Activated CD4-positive, alpha-beta T cell treated with anti-CD3 and anti-CD28 coated beads, Interleukin-2, amount 10 ng/mL, durations not matched to agents 24 days and 14 days (primary cell): ENCODE measurements around the gene DPT. TPM values are rescaled to one million over a fixed set of nuclear protein-coding genes. Genes with fewer than 3 reads are reported as not detected.

Experiments used
- DNase-seq: peaks from one replicate; pipeline ENCODE4 v3.0.0; 2022
- H3K27ac Mint-ChIP-seq: one replicate; pipeline ENCODE4 v1.8.0; 2022; ENCODE audit warnings: mild to moderate bottlenecking, mixed read lengths
- H3K27me3 Mint-ChIP-seq: one replicate; pipeline ENCODE4 v1.8.0; 2022; ENCODE audit warnings: mixed read lengths
- H3K36me3 Mint-ChIP-seq: one replicate; pipeline ENCODE4 v1.8.0; 2022; ENCODE audit warnings: low read depth, mild to moderate bottlenecking, mixed read lengths
- H3K4me1 Mint-ChIP-seq: one replicate; pipeline ENCODE4 v1.8.0; 2021; ENCODE audit warnings: mixed read lengths
- H3K4me3 Mint-ChIP-seq: one replicate; pipeline ENCODE4 v1.8.0; 2022; ENCODE audit warnings: mild to moderate bottlenecking, moderate library complexity, mixed read lengths
- H3K9me3 Mint-ChIP-seq: one replicate; pipeline ENCODE4 v1.8.0; 2021; ENCODE audit warnings: mixed read lengths
- intact Hi-C: fragments of 100-400 bp; cut with micrococcal nuclease; formaldehyde crosslinking; loops from one replicate; pipeline ENCODE4 v1.15.1; 2023
- total RNA-seq: library from RNA; stranded (reverse); gene quantifications from 2 replicates; pipeline ENCODE4 v1.2.3, GENCODE V29; 2022

DPT gene
- total RNA-seq, 1 donor from 2014 or later = not detected

DNA sequence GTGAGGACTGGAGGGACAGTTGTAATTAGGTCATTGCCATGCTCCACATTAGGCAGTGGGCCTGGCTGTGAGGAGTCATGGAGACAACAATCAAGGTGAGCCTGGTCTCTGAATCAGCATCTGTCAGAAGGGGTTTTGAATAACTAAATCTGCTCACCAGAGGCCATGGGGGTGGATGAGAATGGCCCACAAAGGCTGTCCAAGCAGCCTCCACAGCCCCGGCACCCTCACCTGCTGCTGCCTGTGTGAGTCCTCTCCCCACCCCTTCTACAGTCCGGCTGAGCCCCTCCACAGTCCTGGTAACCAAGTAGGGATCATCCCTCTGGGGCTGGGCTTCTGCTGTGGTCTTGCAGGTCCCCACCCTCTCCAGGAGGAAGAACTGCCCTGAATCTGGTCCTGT is 2.3 kb downstream of the DPT start:
- no peak overlapping the region for H3K27ac Mint-ChIP-seq
- H3K4me3 Mint-ChIP-seq = no peak overlapping the region
- H3K4me1 Mint-ChIP-seq = no peaks in the 10 kb centered on the region
- H3K36me3 Mint-ChIP-seq = no peaks in the 10 kb centered on the region
- peaks cover 12% of the 10 kb centered on the region for H3K27me3 Mint-ChIP-seq
- DNase-seq = no peak
- intact Hi-C loops = no loop called here
- H3K9me3 Mint-ChIP-seq = no peaks in the 10 kb centered on the region

GRCh38 chr1:168726281-168726680 is 2.7 kb downstream of the DPT start:
- H3K9me3 Mint-ChIP-seq = no peaks in the 10 kb centered on the region
- intact Hi-C loops = no loop called here
- no peaks in the 10 kb centered on the region for H3K4me1 Mint-ChIP-seq
- H3K27ac Mint-ChIP-seq = no peak overlapping the region
- no peak overlapping the region for H3K4me3 Mint-ChIP-seq
- DNase-seq = no peak
- peaks cover 12% of the 10 kb centered on the region for H3K27me3 Mint-ChIP-seq
- H3K36me3 Mint-ChIP-seq = no peaks in the 10 kb centered on the region

- Mint-ChIP-seq H3K9me3 (no peaks in the 10 kb centered on the region), H3K36me3 (no peaks in the 10 kb centered on the region), H3K4me1 (no peaks in the 10 kb centered on the region), H3K27ac (no peak overlapping the region), H3K27me3 (peaks cover 13% of the 10 kb centered on the region), H3K4me3 (no peak overlapping the region)
- intact Hi-C loops = no loop called here
- no peak for DNase-seq
These were observed 3.2 kb downstream of the DPT start for GRCh38 chr1:168725831-168726230.

- H3K36me3 Mint-ChIP-seq = no peaks in the 10 kb centered on the region
- H3K27me3 Mint-ChIP-seq = peaks cover 15% of the 10 kb centered on the region
- no peaks in the 10 kb centered on the region for H3K4me1 Mint-ChIP-seq
- H3K9me3 Mint-ChIP-seq = no peaks in the 10 kb centered on the region
- DNase-seq = no peak
- no peak overlapping the region for H3K4me3 Mint-ChIP-seq
- intact Hi-C loops = no loop called here
- no peak overlapping the region for H3K27ac Mint-ChIP-seq
These were observed 3.9 kb downstream of the DPT start for GRCh38 chr1:168725060-168725459.

GRCh38 chr1:168723000-168723399 is 6.0 kb downstream of the DPT start:
- no peaks in the 10 kb centered on the region for H3K36me3 Mint-ChIP-seq
- DNase-seq = no peak
- peaks cover 5% of the 10 kb centered on the region for H3K4me1 Mint-ChIP-seq
- H3K9me3 Mint-ChIP-seq = no peaks in the 10 kb centered on the region
- H3K4me3 Mint-ChIP-seq = no peak overlapping the region
- intact Hi-C loops = no loop called here
- no peak overlapping the region for H3K27ac Mint-ChIP-seq
- H3K27me3 Mint-ChIP-seq = peaks cover 12% of the 10 kb centered on the region

- peaks cover 5% of the 10 kb centered on the region for H3K4me1 Mint-ChIP-seq
- no peak overlapping the region for H3K27ac Mint-ChIP-seq
- no peaks in the 10 kb centered on the region for H3K36me3 Mint-ChIP-seq
- H3K4me3 Mint-ChIP-seq = no peak overlapping the region
- no peaks in the 10 kb centered on the region for H3K9me3 Mint-ChIP-seq
- intact Hi-C loops = no loop called here
- DNase-seq = no peak
- peaks cover 14% of the 10 kb centered on the region for H3K27me3 Mint-ChIP-seq
These were observed 8.2 kb downstream of the DPT start for GRCh38 chr1:168720839-168721238.

- intact Hi-C loops = no loop called here
- no peak for DNase-seq
- Mint-ChIP-seq H3K9me3 (no peaks in the 10 kb centered on the region), H3K36me3 (no peaks in the 10 kb centered on the region), H3K4me3 (no peak overlapping the region), H3K27ac (no peak overlapping the region), H3K4me1 (peaks cover 5% of the 10 kb centered on the region), H3K27me3 (peaks cover 18% of the 10 kb centered on the region)
These were observed 9.5 kb downstream of the DPT start for GRCh38 chr1:168719306-168720111.

- Mint-ChIP-seq H3K36me3 (no peaks in the 10 kb centered on the region), H3K27me3 (peaks cover 18% of the 10 kb centered on the region)
- intact Hi-C loops = no loop called here
These were observed 10.8 kb downstream of the DPT start for GRCh38 chr1:168717906-168718891.

DNA sequence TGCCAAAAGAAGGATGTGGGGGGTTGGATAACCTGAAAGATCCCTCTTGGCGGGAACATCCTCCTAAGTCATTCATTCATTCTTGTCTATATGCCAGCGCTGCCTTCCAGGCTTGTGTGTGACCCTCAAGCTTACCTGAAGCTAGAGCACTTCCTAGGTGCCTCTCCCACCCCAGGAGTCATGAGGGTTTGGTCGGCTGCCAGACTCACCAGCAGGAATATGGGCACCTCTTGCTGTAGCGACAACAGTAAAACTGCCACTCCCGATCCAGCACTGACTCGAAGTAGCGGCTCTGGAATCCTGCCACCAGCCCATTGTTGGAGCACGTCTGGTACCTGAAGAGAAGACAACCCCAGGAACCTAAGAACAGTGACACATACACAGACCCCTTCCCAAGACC is 15.0 kb downstream of the DPT start:
- H3K4me3 Mint-ChIP-seq = no peak overlapping the region
- intact Hi-C loops = no loop called here
- H3K9me3 Mint-ChIP-seq = no peaks in the 10 kb centered on the region
- no peak for DNase-seq
- no peaks in the 10 kb centered on the region for H3K4me1 Mint-ChIP-seq
- H3K36me3 Mint-ChIP-seq = no peaks in the 10 kb centered on the region
- no peak overlapping the region for H3K27ac Mint-ChIP-seq
- H3K27me3 Mint-ChIP-seq = peaks cover 7% of the 10 kb centered on the region

More at GRCh38 chr1:168717906-168718891, 10.8 kb downstream of the DPT start:
- H3K27ac Mint-ChIP-seq = no peak overlapping the region
- H3K9me3 Mint-ChIP-seq = no peaks in the 10 kb centered on the region
- H3K4me3 Mint-ChIP-seq = no peak overlapping the region
- no peak for DNase-seq
- peaks cover 5% of the 10 kb centered on the region for H3K4me1 Mint-ChIP-seq

- Mint-ChIP-seq H3K36me3 (no peaks in the 10 kb centered on the region), H3K27me3 (peaks cover 14% of the 10 kb centered on the region), H3K4me1 (no peaks in the 10 kb centered on the region), H3K9me3 (no peaks in the 10 kb centered on the region), H3K27ac (no peak overlapping the region), H3K4me3 (no peak overlapping the region)
- intact Hi-C loops = no loop called here
- DNase-seq = no peak
These were observed 19.3 kb downstream of the DPT start for GRCh38 chr1:168709405-168710363.

GRCh38 chr1:168708698-168709404 is 20.2 kb downstream of the DPT start:
- Mint-ChIP-seq H3K36me3 (no peaks in the 10 kb centered on the region), H3K4me1 (no peaks in the 10 kb centered on the region), H3K9me3 (no peaks in the 10 kb centered on the region), H3K27me3 (peaks cover 14% of the 10 kb centered on the region), H3K27ac (no peak overlapping the region), H3K4me3 (no peak overlapping the region)
- no peak for DNase-seq
- intact Hi-C loops = no loop called here

- no peak for DNase-seq
- Mint-ChIP-seq H3K27ac (no peak overlapping the region), H3K36me3 (no peaks in the 10 kb centered on the region), H3K27me3 (peaks cover 19% of the 10 kb centered on the region), H3K4me3 (no peak overlapping the region), H3K4me1 (no peaks in the 10 kb centered on the region), H3K9me3 (no peaks in the 10 kb centered on the region)
- intact Hi-C loops = no loop called here
These were observed 22.5 kb downstream of the DPT start for GRCh38 chr1:168706391-168706992.
